Endometrial microvascular endothelial cells (primary cell): ENCODE measurements around the gene CNOT11. TPM values are rescaled to one million over a fixed set of nuclear protein-coding genes. Genes with fewer than 3 reads are reported as not detected.
"Not testable (repeated sequence)": the region's sequence is repeated elsewhere in the genome, so short reads cannot be mapped to it uniquely, and the experiment has no call there.

Experiments used
- in situ Hi-C: cut with HindIII; loops from 2 replicates; pipeline ENCODE4 v1.10.0; 2017; ENCODE audit warnings: low sequenced_read_pairs, low pct_unique_long_range_greater_than_20kb; ENCODE audit errors: inconsistent ontology term
- total RNA-seq: library from RNA; depleted of rRNA; stranded (reverse); fragments of >200 nt; gene quantifications from one replicate; pipeline ENCODE4 v1.2.3, GENCODE V29; 2015; ENCODE audit errors: inconsistent ontology term

CNOT11 gene
- total RNA-seq, result 50.9 TPM

DNA sequence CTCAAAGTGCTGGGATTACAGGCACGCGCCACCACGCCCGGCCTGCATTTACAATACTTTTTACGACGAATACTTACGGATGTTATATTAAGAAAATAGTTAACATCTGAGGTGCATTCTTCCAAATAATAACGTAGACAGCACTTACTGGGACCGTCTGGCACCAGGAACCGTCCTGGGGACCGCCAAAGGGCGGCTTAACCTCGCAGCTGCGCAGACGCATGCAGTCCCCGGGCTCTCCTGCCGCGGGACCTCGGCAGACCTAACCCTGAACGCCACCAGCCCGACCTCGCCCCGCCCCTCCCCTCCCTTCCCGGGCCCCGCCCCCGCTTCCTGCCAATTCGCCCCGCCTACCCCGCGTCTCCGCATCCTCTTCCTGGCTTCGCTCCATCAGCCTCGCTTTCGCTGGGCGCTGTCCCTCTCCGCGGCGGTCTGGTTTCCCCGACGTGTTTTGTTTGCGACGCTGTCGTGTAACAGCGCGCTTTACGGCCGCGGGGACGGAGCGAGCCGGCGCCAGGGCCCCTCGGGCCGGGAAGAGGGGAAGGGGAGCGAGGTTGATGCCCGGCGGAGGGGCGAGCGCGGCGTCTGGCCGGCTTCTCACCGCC is at the start of gene CNOT11:
Gene CNOT11, plus strand, starts transcription at position 479 of the 605 bp plus-strand sequence. Its CDS starts 79 bp downstream, at position 558.
- in situ Hi-C loops, result no loop called here

DNA sequence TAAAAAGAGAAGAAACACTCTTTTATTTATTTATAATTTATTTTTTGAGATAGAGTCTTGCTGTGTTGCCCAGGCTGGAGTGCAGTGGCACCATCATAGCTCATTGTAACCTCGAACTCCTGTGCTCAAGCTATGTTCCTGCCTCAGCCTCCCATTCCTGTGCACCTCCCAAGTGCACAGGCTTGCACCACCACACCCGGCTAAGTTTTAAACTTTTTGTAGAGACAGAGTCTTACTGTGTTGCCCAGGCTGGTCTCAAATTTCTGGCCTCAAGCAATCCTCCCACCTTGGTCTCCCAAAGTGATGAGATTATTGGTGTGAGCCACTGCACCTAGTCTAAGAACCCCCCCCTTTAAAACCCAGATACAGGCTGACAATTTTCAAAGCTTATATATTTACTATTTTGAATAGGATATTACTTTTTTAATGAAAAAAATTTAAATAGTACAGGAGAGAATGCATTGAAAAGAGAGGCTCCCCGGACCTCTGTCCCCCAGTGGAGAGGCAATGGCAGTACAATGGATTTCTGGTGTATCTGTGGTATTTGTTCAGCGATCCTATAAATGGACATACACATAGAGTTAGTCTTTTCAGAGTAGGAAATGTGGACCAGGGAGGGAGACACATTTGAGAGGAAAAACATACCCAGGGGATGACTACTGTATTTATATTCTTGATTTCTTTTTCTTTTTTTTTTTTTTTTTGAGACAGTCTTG is 48.1 kb upstream of the CNOT11 start:
- in situ Hi-C loops, result loop anchor here (25.0 kb wide), 1 partner anchor 192 kb away; the partner anchor contains the start of gene RPL31

DNA sequence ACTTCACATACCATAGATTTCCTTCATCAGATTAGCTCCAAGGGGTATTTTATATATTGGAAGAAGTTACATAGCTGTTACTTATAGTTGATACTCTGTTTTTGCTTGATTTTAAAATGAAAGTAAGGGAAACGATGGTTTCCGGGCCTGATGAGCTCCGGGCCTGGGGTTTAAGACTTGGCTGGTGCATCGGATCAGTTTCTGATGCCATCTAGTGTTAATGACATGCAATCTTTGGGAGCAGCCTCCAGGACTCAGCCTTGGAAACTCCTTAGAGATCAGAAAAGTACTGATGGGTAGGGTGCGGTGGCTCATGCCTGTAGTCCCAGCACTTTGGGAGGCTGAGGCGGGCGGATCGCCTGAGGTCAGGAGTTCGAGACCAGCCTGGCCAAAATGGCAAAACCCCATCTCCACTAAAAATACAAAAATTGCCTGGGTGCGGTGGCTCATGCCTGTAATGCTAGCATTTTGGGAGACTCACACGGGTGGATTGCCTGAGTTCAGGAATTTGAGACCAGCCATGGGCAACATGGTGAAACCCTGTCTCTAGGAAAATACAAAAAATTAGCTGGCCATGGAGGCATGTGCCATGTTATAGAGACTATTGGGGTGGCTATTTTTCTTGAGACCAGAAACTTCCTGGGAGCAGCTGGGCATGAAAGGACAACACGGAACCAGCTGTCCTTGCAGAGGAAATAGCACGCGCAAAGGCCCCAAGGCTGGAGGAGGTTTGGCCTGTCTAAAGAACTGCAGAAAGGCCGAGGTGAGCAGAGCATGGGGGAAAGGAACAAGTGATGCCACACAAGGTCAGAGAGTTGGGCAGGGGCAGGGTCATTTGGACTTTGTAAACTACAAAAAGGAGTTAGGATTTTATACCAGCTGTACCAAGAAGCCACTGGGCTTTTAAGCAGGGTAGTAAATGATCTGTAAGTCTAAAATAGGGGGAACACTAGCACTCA is 46.9 kb upstream of the CNOT11 start:
- in situ Hi-C loops, result loop anchor here (25.0 kb wide), 1 partner anchor 193 kb away; the partner anchor contains the start of gene RPL31

DNA sequence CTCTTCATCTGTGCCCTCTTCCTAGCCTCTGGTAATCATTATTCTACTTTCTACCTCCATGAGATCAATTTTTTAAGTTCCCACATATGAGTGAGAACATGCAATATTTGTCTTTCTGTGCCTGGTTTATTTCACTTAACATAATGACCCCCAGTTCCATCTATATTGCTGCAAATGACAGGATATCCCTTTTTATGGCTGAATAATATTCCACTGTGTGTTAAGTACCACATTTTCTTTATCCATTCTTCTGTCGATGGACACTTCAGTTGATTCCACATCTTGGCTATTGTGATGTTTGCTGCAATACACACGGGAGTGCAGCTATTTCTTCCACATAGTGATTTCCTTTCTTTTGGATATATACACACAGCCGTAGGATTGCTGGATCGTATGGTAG is 43.9 kb upstream of the CNOT11 start:
- in situ Hi-C loops, result loop anchor here (25.0 kb wide), 1 partner anchor 197 kb away; the partner anchor contains the start of gene RPL31

DNA sequence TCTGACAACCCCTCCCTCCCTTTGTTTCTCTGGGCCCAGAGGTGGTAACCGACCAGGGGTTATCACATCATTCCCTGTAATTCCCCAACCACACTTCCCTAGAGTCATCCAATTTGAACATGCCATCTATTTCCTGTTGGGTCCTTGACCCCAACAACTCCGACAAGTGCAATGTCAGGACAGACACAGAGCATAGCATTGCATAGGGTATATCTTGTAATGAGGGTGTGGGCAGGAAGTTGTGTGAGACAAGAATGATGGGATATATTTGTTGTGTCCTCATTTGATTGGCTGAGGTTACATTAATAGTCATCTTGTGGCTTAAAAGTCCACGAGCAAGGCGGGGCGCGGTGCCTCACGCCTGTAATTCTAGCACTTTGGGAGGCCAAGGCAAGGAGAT is 33.4 kb upstream of the CNOT11 start:
- in situ Hi-C loops, result loop anchor here (25.0 kb wide), 1 partner anchor 207 kb away; the partner anchor contains the start of gene RPL31

DNA sequence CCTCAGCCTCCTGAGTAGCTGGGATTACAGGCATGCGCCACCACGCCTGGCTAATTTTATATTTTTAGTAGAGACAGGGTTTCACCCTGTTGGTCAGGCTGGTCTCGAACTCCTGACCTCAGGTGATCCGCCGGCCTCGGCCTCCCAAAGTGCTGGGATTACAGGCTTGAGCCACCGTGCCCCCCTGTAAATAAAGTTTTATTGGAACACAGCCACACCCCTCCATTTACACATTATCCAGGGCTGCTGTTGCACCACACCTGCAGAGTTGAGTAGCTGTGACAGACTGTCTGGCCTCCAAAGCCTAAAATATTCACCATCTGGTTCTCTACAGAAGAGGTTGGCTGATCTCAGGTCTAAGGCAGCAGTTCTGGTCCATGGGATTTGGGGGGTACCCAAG is 32.6 kb upstream of the CNOT11 start:
- in situ Hi-C loops, result loop anchor here (25.0 kb wide), 1 partner anchor 208 kb away; the partner anchor contains the start of gene RPL31

DNA sequence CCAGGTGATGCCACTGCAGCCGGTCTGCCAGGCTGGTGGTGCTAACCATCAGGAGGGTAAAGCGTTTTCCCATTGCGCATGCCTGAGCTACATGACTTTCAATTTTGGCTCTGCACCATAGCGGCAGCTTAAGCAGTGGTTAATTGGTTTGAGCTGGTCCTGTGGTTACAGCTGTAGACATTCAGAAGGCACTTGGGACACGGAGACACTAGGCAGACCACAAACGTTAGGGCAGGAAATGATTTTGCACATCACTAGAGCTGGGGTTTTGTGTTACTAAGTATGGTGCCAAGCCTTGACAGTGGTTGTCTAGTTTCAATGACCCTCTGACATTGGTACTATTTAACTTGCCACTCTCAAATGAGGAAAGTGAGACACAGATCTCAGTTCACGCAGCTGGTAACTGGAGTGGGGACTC is 28.9 kb upstream of the CNOT11 start:
- in situ Hi-C loops, result loop anchor here (25.0 kb wide), 1 partner anchor 212 kb away; the partner anchor contains the start of gene RPL31

GRCh38 chr2:101230541-101231001 is 22.1 kb upstream of the CNOT11 start:
- in situ Hi-C loops, result no loop called here

DNA sequence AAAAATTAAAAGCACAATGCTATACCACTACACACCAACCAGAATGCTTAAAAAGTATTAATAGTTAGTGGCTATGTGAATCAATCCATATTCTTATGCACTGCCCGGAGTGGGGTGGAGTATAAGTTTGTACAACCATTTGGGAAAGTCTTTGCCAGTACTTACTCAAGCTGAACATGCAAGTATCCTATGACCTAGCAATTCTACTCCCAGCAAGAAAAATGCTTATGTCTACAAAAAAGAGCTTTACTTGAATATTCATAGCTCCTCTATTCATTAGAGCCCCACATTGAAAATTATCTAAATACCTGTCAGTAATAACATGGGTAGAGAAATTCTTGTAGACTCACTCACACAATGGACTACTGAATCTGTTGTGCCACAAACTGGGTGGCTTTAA is 21.4 kb upstream of the CNOT11 start:
- in situ Hi-C loops, result no loop called here

DNA sequence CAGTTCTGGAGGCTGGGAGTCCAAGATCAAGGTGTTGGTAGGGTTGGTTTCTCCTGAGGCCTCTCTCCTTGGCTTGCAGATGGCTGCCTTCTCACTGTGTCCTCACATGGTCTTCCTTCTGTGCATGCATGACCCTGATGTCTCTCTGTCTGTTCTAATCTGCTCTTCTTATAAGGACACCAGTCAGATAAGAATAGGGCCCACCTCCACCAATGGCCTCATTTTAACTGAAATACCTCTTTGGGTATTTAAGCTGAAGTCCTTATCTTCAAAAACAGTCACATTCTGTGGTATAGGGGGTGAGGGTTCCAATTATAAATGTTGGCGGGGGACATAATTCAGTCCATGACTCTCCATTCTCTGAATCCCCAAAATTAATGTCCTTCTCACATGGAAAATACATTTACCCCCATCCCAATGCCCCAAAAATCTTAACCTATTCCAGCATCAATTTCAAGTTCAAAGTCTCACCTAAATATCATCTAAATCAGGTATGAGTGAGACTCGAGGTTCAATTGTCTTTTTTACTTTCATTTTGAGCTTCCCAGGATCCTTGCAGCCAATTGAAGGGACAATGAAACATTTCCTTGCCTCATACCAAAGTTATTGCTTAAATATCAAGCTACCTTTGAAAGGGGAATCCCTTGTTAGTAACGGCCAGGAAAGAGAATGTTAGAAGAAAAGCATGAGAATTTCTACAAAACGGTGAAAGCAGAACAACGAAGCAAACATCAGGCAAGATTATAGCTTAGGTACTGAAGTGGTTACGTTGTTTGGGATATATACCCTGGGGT is 20.6 kb upstream of the CNOT11 start:
- in situ Hi-C loops, result no loop called here

DNA sequence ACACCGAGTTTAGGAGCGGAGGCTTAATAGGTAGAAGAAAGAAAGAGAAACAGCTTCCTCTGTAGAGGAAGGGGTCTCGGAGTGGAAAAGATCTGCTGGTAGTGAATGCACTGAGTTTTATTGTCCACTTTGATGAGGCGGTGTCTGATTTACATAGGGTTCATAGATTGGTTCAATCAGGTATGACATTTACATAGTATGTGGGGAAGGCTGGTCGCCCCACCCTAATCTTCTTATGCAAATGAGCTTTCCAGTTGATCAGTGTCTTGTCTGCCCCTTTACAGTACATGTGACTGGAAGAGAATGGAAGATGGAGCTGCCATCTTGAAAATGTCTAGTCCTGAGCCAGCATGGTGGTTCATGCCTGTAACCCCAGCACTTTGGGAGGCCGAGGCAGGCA is 19.9 kb upstream of the CNOT11 start:
- in situ Hi-C loops, result no loop called here

- in situ Hi-C loops, result no loop called here
These were observed 18.3 kb upstream of the CNOT11 start for GRCh38 chr2:101234169-101234938.

DNA sequence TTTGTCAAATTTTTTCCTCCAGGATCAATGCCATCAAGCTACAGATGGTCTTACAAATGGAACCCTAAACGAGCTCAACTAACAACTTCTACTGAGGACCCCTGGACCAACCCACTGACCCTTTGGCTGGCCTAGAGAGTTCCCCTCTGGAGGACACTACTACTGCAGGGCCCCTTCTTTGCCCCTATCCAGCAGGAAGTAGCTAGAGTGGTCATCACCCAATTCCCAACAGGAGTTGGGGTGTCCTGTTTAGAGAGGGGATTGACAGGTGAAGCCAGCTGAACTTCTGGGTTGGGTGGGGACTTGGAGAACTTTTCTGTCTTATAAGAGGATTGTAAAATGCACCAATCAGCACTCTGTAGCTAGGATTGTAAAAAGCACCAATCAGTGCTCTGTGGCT is 16.7 kb upstream of the CNOT11 start:
- in situ Hi-C loops, result not testable (repeated sequence)

DNA sequence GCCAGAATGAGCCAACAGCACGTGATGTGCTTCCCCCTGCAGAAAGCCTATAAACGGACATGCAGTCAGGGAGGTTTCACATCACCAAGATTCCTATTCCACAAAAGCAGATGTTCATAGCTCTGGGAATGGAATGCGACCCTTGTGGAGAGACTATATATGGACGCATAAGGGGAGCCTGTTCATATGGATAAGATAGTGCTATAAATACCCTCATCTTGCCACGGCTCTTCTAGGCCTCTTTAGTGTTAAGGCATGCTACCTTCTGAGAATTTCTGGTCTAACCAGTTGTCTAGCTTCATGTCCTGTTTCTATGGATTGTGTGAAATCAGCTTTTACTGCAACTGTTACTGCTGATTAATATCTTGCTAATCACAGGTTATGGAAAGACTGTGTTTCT is 14.7 kb upstream of the CNOT11 start:
- in situ Hi-C loops, result not testable (repeated sequence)

GRCh38 chr2:101238930-101239759 is 13.5 kb upstream of the CNOT11 start:
- in situ Hi-C loops, result no loop called here

DNA sequence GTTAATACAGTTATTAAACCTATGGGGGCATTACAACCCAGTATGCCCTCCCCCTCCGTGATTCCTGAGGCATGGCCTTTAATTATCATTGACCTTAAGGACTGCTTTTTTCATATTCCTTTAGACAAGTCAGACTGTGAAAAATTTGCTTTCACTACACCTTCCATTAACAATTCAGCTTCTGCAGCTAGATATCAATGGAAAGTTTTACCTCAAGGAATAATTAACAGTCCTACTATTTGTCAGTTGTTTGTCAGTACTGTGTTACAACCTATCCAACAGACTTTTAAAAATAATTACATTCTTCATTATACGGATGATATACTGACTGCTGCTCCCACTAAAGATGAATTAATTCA is 12.9 kb upstream of the CNOT11 start:
- in situ Hi-C loops, result not testable (repeated sequence)

- in situ Hi-C loops, result not testable (repeated sequence)
These were observed 12.0 kb upstream of the CNOT11 start for GRCh38 chr2:101240694-101241093.
